ENCODE results near the gene COP1.

COP1 gene

DNA sequence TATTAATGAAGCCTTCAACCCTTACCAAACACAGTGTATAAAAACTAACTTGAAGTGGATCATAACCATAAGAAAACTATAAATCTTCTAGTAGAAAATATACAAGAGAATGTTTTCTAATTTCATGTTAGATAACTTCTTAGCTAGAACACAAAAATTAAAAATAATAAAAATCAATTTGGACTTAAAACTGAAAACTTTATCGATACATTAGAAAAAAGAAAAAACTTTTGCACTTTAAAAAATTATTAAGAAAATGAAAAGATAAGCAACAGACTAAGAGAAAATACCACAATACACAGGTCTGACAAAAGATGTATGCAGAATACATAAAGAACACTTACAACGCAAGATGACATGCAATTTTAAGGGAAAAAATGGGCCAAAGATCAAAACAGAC is 8.7 kb downstream of the COP1 start:
- DNase-seq = no peak

DNA sequence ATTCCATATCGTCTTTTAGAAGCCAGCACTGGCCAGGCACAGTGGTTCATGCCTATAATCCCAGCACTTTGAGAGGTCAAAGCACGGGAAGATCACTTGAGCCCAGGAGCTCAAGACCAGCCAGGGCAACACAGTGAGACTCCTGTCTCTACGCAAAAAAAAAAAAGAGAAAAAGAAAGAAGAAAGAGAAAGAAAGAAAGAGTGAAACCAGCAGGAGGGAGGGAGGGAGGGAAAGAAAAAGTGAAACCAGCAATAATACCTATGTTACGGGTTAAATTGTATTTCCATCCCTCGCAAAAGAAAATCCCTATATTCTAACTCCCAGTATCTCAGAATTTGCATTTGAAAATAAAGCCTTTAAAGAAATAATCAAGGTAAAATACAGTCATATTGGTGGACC is 10.4 kb downstream of the COP1 start:
- no peak for DNase-seq

DNA sequence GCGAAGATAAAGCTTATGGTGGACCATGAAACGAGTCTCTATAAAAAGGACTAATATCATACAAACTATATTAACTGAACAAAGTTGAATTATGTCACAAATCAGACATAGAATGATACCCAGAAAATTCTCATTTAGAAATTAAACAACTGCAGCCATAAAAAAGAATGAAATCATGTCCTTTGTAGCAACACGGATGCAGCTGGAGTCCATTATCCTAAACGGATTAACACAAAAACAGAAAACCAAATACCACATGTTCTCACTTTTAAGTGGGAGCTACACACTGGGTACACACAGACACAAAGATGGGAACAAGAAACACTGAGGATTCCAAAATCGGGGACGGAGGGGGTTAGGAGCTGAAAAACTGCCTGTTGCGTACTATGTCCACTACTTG is 11.5 kb downstream of the COP1 start:
- no peak for DNase-seq

DNA sequence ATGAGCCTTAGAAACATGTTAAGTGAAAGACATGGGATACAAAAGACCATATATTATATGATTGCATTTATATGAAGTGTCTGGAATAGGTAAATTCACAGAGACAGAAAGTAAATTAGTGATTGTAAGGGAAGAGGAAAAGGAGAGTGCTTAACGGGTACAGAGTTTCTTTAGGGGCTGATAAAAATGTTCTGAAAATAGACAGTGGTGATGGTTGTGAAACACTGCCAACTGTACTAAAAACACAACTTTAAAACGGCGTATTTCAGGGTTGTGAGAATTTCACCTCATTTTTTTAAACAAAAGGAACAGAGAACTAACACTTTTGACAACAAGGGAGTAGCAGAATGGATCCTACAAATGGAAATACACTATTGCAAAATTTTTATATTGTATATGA is 13.4 kb downstream of the COP1 start:
- no peak for DNase-seq

DNA sequence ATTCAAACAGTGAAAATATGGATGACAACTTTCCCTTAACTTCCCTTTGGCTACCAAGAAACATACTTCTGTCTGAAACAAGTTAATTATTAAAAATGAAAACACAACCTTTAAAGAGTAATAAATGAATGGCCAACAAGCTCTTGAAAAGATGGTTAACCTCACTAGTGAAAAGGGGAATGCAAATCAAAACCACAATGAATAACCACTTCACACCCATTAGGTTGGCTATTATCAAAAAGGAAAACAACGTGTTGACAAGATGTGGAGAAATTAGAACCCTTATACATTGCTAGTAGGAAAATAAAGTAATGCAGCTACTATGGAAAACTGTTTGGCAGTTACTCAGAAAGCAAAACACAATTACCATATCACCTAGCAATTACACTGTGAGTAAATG is 14.1 kb downstream of the COP1 start:
- DNase-seq = no peak

GRCh38 chr1:176188604-176189003 is 18.5 kb downstream of the COP1 start:
- DNase-seq = no peak

DNA sequence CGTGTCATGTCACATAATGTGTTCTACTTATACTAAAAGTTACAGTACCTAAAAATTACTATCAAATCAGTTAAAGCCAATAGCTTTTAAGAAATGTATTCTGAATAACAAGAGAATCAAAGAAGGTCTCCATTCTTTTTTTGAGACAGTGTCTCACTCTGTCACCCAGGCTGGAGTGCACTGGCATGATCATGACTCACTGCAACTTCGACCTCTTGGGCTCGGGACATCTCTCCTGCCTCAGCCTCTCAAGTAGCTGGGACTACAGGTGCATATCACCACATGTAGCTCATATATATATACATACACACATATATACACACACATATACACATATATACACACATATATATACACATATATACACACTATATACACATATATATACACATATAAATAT is 20.1 kb downstream of the COP1 start:
- no peak for DNase-seq

DNA sequence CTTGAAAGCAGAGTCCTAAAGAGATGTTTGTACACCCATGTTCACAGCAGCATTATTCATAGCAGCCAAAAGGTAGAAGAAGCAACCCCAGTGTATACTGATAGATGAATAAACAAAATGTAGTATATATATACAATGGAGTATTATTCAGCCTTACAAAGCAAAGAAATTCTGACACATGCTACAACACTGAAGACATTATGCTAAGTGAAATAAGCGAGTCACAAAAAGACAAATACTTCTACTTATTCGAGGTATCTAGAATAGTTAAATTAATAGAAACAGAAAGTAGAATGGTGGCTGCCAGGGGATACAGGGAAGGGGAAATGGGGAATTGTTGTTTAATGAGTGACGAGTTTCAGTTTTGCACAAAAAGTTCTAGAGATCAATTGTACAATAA is 23.5 kb downstream of the COP1 start:
- no peak for DNase-seq

- DNase-seq = no peak
Measured at GRCh38 chr1:176178316-176178715, 28.8 kb downstream of the COP1 start.

DNA sequence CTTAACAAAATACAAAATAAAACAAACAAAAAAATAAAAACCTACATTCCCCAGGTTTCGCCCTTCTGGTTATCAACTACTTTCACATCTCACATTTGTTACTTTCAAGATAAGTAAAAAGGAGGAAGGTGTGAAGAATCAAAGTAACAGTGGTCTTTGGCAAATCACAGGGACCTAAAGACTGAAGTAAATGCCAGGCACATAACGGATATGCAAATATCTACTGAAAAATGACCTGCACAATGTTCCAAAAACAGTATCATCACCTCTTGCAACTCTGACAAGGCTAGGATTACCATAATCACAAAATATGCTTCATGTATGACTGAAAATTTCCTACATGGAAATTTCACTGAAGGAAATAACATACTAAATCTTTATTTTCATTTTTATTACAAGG is 29.3 kb downstream of the COP1 start:
- DNase-seq = no peak

DNA sequence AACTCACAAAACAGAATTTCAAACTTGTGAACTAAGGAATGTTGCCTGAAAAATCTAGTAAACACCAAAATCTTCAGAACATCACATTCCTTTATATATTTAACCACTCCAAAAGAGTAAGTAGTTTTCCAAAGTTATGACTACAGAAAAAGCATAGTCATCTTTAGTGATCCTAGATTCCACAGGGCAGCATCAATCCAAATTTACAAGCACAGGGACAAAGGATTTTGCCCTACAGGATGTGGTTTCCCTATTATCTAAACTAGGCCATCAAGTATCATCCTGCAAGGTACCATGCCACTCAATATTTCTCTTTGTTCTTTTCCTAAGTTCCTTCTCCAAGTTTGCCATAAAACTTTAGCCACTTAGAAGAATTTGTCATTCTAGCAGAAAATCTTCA is 33.0 kb downstream of the COP1 start:
- DNase-seq = no peak

GRCh38 chr1:176172215-176172614 is 34.9 kb downstream of the COP1 start:
- no peak for DNase-seq

DNA sequence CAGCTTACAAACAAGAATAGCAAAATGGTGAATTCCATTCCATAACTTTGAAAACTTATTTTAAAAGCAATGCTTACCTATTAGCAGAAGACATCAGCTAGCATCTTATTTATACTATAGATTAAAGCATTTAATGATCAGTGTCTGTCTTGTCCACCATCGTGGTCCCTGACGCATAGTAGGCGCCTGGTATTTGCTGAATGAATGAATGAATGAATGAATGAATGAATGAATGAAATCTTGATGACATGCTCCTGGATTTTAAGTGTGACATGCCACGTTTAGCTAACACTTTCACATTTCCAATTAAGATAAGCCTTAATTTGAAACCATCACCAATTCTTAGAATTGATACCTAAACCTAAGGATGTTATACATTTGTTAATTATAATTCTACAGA is 39.9 kb downstream of the COP1 start:
- no peak for DNase-seq

DNA sequence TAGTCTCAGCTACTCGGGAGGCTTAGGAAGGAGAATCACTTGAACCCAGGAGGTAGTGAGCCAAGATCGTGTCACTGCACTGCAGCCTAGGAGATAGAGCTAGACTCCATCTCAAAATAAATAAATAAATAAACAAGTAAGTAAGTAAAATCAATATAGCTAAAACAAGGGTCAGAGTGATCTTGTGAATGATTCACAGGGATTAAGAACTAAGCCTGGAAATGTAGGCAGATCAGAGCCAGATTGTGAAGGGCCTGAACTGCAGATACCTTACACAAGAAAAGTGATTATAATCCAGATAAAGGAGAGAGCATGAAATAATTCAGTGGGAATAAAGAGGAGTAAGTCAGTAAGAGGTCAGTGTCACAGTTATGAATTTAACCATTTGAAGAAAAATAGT is 41.5 kb downstream of the COP1 start:
- DNase-seq = no peak

GRCh38 chr1:176164014-176164678 is 42.9 kb downstream of the COP1 start:
- DNase-seq = no peak

- no peak for DNase-seq
Measured at GRCh38 chr1:176159993-176160392, 47.1 kb downstream of the COP1 start.

DNA sequence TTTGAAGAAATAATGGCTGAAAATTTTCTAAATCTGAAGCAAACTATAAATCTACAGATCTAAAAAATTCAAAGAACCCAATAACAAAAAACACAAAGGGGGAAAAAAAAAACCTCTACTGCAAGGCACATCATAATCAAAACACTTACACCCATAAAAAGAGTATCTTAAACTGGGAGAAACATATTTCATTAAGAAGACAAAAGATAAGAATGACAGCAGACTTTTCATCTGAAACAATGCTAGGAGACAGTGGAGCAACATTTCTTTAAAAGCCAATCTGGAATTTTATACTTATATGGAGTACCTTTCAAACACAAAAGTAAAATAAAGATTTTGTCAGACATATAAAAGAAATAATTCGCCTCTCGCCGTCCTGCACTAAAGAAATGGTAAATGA is 49.1 kb downstream of the COP1 start:
- no peak for DNase-seq

DNA sequence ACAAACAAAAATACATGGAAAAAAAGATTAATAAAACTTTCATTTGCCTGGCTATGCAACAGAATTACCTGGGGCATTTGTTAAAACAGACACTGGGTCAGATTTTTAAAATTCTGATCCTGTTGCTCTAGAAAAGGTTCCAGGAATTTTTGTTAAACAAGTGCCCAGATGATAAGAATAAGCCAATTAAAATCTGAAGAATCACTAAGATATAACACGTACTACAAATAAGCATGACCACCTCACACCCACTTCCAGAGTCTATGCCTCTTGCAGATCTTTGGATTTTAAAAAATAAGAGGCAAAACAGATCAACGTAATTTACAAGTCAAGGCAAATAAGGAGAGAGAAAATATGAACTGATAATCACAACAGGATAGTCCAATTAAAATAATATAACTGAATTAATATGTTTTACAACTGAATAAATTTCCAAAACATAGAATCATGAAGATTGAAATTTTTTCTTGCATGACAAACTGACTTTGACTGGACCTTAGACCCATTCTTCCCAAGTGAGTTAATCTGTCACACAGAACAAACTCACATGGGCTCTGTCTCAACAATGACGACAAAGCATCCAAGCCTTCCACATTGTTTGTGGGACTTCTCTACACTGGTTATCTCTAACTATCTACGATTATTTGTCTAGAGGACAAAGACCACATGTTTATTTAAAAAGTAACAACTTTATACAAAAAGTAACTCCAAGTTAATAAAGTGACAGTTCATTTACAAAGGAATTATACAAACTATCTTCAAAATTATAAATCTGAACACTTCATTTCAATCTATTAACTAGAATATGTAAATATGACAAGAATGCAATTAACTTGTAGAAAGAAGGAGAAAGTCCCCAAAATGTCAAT is 56.9 kb downstream of the COP1 start:
- DNase-seq = no peak

DNA sequence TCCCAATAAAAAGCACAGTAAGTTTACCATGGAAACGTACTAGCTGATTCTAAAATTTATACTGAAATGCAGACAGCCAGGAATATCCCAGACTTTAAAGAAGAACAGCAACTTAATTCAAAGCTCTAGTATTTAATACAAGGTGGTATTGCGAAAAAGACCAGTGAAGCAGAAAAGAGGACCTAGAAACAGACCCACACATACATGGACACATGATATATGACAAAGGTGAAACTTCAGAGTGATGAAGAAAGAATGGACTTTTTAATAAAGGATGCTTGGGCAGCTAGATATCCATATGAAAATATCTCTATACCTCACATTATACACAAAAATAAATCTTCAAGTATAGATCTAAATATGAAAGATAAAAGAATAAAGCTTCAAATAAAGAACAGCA is 62.6 kb downstream of the COP1 start:
- no peak for DNase-seq

DNA sequence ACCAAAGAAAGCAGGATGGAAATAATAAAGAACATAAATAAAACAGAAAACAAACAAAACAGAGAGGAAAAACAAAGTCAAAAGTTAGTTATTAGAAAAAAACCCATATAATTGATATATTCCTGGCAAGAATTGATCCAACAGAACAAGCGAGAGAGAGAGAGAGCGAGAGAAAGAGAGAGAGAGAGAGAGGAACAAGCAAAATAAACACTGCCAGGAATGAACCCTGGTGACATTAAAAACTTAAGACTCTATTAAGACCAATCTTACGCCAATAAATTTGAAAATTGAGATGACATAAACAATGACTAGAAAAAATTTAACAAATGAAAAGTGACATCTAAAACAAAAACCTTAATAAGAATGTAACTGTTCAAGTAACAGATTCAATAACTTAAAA is 64.1 kb downstream of the COP1 start:
- no peak for DNase-seq

- no peak for DNase-seq
Measured at GRCh38 chr1:176141449-176141848, 65.6 kb downstream of the COP1 start.

- DNase-seq = no peak
Measured at GRCh38 chr1:176136891-176137290, 70.2 kb downstream of the COP1 start.

DNA sequence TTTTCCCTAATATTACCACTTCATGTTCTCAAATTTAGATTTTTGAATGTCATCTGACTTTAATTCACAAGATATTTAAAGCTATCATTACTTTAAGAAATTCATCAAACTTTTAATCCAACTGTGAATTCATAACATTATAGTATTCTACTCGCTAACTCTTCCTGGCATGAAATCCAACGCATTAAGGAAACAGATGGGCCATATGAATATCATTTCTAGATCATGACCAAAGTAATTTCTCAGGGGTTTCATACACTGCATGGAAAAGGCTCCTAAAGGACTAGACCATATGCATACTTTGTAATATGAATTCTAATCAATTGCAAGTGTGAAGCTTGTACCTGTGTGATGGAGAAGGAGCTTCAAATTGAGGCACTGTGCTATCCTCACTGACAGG is 72.4 kb downstream of the COP1 start:
- DNase-seq = no peak

DNA sequence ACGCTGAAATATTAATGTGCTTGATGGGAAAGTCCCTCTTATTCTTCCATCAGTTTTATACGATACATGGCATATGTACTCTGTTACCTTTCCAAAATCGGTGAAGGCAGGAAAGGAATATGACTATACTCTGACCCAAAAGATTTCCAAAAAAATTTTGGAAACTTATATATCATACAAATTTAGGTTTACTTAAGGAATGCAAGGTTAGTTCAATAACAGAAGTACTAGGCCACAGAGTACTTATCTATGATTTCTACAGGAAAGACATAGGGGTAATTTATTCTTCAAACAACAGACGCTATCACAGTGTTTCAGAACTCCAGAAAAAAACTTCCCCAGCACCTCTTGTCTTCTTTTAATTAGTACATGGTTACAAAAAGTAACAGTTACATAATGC is 84.8 kb downstream of the COP1 start:
- no peak for DNase-seq

- DNase-seq = no peak
Measured at GRCh38 chr1:176119549-176119948, 87.5 kb downstream of the COP1 start.
